Lower lobe of right lung (tissue), 2 donors: ENCODE data around the gene C1QTNF7. TPM values are rescaled to one million over a fixed set of nuclear protein-coding genes. Genes with fewer than 3 reads are reported as not detected.
A peak's percentile ranks its signal among the peaks of the same experiment; 100 is the strongest.

ENCODE experiments used
- ATAC-seq, 2 donors: fragments of 200-7000 bp; cut with Tn5 transposase; one replicate each; pipeline ENCODE4 v1.9.1; 2020 to 2022; ENCODE audit warnings: mild to moderate bottlenecking in 2 of 2, moderate library complexity in 2 of 2
- DNase-seq: peaks from one replicate; pipeline ENCODE4 v3.0.0-alpha.2; 2020
- H3K27ac ChIP-seq: fragments of 200-600 bp; one replicate; pipeline ENCODE4 v1.8.0; 2022
- H3K27me3 ChIP-seq: fragments of 200-600 bp; one replicate; pipeline ENCODE4 v1.8.0; 2022; ENCODE audit warnings: low read depth
- H3K36me3 ChIP-seq: fragments of 200-600 bp; one replicate; pipeline ENCODE4 v1.8.0; 2022; ENCODE audit warnings: mild to moderate bottlenecking
- H3K4me1 ChIP-seq: fragments of 200-600 bp; one replicate; pipeline ENCODE4 v1.8.0; 2022
- H3K4me3 ChIP-seq: fragments of 200-600 bp; one replicate; pipeline ENCODE4 v1.8.0; 2022; ENCODE audit warnings: mild to moderate bottlenecking
- H3K9me3 ChIP-seq: fragments of 200-600 bp; one replicate; pipeline ENCODE4 v1.8.0; 2022
- intact Hi-C: fragments of 100-400 bp; cut with DNase I; formaldehyde crosslinking; loops from one replicate; pipeline ENCODE4 v1.11.0; 2022
- total RNA-seq: library from RNA; stranded (reverse); fragmentation: NEBNext Ultra II Directional; extraction: Animal tissue kit (Norgen Biotek cat#: 25700); gene quantifications from one replicate; pipeline ENCODE4 v1.2.1, GENCODE V29; 2021
- TF ChIP-seq, protein P1 (sequence below): fragments of 200-600 bp; IDR thresholded peaks from one replicate; pipeline ENCODE4 v1.8.0; 2022; ENCODE audit warnings: antibody characterized with exemption, mild to moderate bottlenecking
- donor health status: DM: no; HTN: yes; CAD: no; lungs with severe emphysema.

The C1QTNF7 gene
- total RNA-seq, 1 donor from 2014 or later: 10.7 TPM

DNA sequence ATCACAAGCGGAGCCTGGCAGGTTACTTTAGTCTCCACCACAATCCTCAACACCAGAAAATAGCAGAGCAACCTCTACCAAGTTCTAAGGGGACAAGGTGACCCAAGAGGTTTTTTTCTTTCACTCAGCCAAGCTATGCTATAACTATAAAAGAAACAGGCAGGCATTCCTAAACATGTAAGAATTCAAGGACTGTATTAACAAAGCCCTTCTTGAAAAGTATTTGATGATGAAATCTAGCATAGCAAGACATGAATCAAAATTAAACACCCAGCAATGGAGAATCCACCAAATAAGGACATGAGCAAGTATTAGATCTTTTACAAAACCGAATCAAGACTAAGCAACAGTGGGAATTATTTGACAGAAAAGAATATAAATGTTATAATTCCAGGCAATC, 25.7 kb upstream of the C1QTNF7 start:
- H3K4me1 ChIP-seq: peaks cover 27% of the 10 kb centered on the region
- TF ChIP-seq, protein P1, sequence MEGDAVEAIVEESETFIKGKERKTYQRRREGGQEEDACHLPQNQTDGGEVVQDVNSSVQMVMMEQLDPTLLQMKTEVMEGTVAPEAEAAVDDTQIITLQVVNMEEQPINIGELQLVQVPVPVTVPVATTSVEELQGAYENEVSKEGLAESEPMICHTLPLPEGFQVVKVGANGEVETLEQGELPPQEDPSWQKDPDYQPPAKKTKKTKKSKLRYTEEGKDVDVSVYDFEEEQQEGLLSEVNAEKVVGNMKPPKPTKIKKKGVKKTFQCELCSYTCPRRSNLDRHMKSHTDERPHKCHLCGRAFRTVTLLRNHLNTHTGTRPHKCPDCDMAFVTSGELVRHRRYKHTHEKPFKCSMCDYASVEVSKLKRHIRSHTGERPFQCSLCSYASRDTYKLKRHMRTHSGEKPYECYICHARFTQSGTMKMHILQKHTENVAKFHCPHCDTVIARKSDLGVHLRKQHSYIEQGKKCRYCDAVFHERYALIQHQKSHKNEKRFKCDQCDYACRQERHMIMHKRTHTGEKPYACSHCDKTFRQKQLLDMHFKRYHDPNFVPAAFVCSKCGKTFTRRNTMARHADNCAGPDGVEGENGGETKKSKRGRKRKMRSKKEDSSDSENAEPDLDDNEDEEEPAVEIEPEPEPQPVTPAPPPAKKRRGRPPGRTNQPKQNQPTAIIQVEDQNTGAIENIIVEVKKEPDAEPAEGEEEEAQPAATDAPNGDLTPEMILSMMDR: no peak
- H3K4me3 ChIP-seq: no peak overlapping the region
- no peaks in the 10 kb centered on the region for H3K9me3 ChIP-seq
- H3K27ac ChIP-seq: peak overlapping the region; percentile 66
- intact Hi-C loops: no loop called here
- ATAC-seq (peak; percentile 57 to 58), DNase-seq (no peak)
- no peaks in the 10 kb centered on the region for H3K27me3 ChIP-seq
- H3K36me3 ChIP-seq: no peaks in the 10 kb centered on the region

DNA sequence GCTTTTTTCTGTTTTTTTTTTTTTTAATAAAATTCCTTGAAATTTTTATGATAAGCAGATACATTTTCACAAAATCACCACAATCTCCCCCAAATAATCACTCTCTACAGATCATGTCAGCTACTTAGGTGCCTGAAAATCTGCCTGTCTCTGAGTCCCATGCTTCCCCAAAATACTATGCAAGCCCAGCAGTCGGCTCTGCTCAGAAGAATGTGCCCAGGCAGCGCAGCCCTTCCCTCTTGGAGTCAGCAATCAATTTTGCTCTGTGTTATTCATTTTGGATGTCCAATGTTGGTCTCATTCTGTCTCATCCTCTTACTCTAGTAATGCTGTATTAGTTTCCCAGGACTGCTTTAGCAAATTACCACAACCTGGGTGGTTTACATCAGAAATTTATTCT, 24.9 kb upstream of the C1QTNF7 start:
- Histone ChIP-seq H3K4me3 (no peak overlapping the region), H3K27me3 (no peaks in the 10 kb centered on the region), H3K9me3 (no peaks in the 10 kb centered on the region), H3K27ac (no peak overlapping the region), H3K4me1 (peaks cover 27% of the 10 kb centered on the region), H3K36me3 (no peaks in the 10 kb centered on the region)
- intact Hi-C loops: no loop called here
- no peak for DNase-seq
- TF ChIP-seq, protein P1: no peak
- ATAC-seq: no peak

DNA sequence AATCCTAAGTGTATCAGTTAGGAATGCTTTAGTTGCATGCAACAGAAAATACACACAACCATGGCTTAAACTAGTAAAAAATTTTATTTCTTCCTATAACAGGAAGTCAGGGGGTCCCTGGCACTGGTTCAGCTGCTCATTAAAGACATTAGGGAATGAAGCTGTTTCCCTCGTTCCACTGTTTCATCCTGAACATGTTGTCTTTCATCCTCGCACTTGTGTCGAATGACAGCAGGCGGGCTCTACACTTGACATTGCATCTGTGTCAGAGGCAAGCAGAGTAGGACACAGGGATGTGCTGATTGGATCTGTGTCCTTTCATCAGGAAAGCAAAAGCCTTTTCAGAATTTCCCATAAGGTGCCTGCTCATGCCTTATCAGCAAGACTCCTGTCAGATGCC, 22.8 kb upstream of the C1QTNF7 start:
- TF ChIP-seq, protein P1: no peak
- intact Hi-C loops: no loop called here
- Histone ChIP-seq H3K9me3 (no peaks in the 10 kb centered on the region), H3K36me3 (no peaks in the 10 kb centered on the region), H3K4me1 (peaks cover 19% of the 10 kb centered on the region), H3K27me3 (no peaks in the 10 kb centered on the region), H3K27ac (no peak overlapping the region), H3K4me3 (no peak overlapping the region)
- ATAC-seq: no peak
- no peak for DNase-seq

DNA sequence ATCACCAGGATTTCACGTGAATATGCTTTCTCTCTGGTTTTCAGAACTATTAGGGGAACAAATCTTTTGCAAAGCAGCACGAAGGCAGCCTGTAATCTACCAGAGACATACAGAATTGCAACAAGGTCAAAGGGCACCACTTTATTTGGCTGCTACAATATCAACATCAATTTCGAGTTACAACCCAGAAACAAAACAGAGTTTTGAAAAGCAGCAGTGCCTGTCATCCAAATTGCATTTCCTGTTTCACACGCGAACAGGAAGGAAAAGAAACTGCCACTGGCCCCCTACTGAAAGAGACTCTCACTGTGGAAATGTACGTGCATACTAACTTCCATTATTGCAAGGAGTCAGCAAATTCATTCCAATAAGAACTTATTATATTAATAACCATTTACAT, 17.1 kb upstream of the C1QTNF7 start:
- ATAC-seq (no peak), DNase-seq (no peak)
- Histone ChIP-seq H3K4me1 (peaks cover 22% of the 10 kb centered on the region), H3K9me3 (no peaks in the 10 kb centered on the region), H3K27ac (peak overlapping the region; percentile 18), H3K36me3 (no peaks in the 10 kb centered on the region), H3K27me3 (no peaks in the 10 kb centered on the region), H3K4me3 (no peak overlapping the region)
- TF ChIP-seq, protein P1: no peak
- intact Hi-C loops: no loop called here

DNA sequence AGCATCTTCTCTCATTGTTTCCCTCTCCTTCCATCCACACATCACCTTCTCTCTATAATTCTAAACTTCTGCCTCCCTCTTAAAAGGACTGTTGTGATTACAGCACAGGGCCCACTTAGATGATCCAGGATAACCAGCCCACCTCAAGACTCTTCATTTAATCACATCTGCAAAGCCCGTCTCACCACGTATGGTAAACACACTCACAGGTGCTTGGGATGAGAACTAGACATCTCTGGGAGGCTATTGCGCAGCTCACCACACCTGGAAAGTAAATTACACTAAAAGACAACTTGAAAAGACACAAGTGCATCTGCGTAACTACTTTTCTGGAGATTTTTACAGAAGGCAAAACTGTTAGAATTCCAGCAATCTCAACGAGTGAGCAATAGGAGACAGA, 15.4 kb upstream of the C1QTNF7 start:
- Histone ChIP-seq H3K9me3 (no peaks in the 10 kb centered on the region), H3K27me3 (no peaks in the 10 kb centered on the region), H3K36me3 (no peaks in the 10 kb centered on the region), H3K4me1 (peaks cover 36% of the 10 kb centered on the region), H3K27ac (no peak overlapping the region), H3K4me3 (no peak overlapping the region)
- intact Hi-C loops: no loop called here
- no peak for DNase-seq
- TF ChIP-seq, protein P1: no peak
- no peak for ATAC-seq

DNA sequence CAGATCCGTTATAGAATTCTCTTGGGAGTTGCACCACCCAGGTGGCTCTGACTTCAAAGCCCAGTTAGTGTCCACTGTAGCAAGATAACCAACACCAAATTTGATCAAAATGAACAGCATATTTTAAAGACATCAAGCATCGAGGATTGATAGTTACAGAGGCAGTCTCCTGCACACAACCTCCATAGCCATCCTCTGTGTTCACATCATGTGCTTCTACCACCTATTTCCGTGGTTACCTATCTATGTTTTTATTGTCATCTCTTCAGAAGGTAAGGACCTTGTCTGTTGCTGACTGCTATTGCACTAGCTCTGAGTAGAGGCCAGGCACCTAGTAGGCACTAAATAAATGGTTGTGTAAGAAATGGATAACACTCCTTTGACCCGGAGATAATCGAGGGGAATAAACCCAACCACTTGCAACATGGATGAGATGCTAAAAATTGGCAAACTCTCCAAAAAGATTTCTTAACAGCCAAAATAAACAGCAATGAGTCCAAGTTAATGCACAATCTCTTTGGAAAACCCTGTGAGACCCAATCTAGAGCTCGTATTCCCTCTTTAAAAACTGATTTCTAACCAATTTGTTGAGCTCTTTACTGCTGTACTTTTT, 14.7 kb upstream of the C1QTNF7 start:
- H3K27me3 ChIP-seq: no peaks in the 10 kb centered on the region
- TF ChIP-seq, protein P1: no peak
- DNase-seq: no peak
- intact Hi-C loops: no loop called here
- peaks cover 36% of the 10 kb centered on the region for H3K4me1 ChIP-seq
- H3K36me3 ChIP-seq: no peaks in the 10 kb centered on the region
- H3K9me3 ChIP-seq: no peaks in the 10 kb centered on the region
- no peak overlapping the region for H3K4me3 ChIP-seq
- ATAC-seq: no peak
- H3K27ac ChIP-seq: no peak overlapping the region
